ENCODE data around the gene ASB6. TPM values are rescaled to one million over a fixed set of nuclear protein-coding genes. Genes with fewer than 3 reads are reported as not detected.

ASB6 gene
- total and polyA plus RNA-seq, 2 of the 13 experiments (the other 11 are each of a cell fraction or from before 2014, with no cell fraction given), result 8.2 to 8.4 TPM

- TF ChIP-seq PAXIP1 (CRISPR knock-in tag; conservative IDR thresholded peaks at IDR 0.05) (peak; percentile 32), KLF16 (CRISPR knock-in tag; IDR thresholded peaks at IDR 0.05) (peak in 1 of 2 experiments; percentile 58; a peak in 1 of 4 replicates), ETV6 (CRISPR knock-in tag; conservative IDR thresholded peaks at IDR 0.05) (no peak), HNF1B (CRISPR knock-in tag; IDR thresholded peaks at IDR 0.05) (peak; percentile 50), ISL2 (CRISPR knock-in tag; IDR thresholded peaks at IDR 0.05) (peak; percentile 83), ATM (IDR thresholded peaks at IDR 0.05; ENCODE audit: borderline replicate concordance) (no peak), ZNF124 (CRISPR knock-in tag; IDR thresholded peaks at IDR 0.05) (no peak), ZNF276 (CRISPR knock-in tag; IDR thresholded peaks at IDR 0.05; ENCODE audit: low read depth) (0 out of 2 replicates have a peak, but pooled peaks have one; percentile 26), PAX8 (CRISPR knock-in tag; IDR thresholded peaks at IDR 0.05; ENCODE audit: borderline replicate concordance) (no peak), ZFP82 (CRISPR knock-in tag; IDR thresholded peaks at IDR 0.05; ENCODE audit: borderline replicate concordance) (peak; percentile 82), TAF1 (CRISPR knock-in tag; IDR thresholded peaks at IDR 0.05) (peak; percentile 87), NFKBIZ (CRISPR knock-in tag; IDR thresholded peaks at IDR 0.05) (no peak), ZNF17 (CRISPR knock-in tag; IDR thresholded peaks at IDR 0.05) (no peak), ZNF317 (CRISPR knock-in tag; IDR thresholded peaks at IDR 0.05) (no peak), GATA4 (IDR thresholded peaks at IDR 0.05; ENCODE audit: borderline replicate concordance, low read depth) (peak; percentile 70; the same call in 1 of the 2 replicates), CERS6 (CRISPR knock-in tag; IDR thresholded peaks at IDR 0.05) (no peak), TGIF2 (CRISPR knock-in tag; IDR thresholded peaks at IDR 0.05) (peak; percentile 88; the same call in 1 of the 2 replicates), MLX (CRISPR knock-in tag; IDR thresholded peaks at IDR 0.05) (no peak), ZNF782 (CRISPR knock-in tag; IDR thresholded peaks at IDR 0.05; ENCODE audit: borderline replicate concordance) (peak; percentile 86; the same call in 1 of the 2 replicates), SRSF9 (IDR thresholded peaks at IDR 0.05; ENCODE audit: borderline replicate concordance, insufficient read depth, low read depth, low read length, poor library complexity, severe bottlenecking) (no peak), TCF12 (IDR thresholded peaks at IDR 0.05) (no peak), TCF12 (CRISPR knock-in tag; IDR thresholded peaks at IDR 0.05) (no peak)
Observed at GRCh38 chr9:129626079-129626624, 15.8 kb downstream of the ASB6 start, which contains the start of gene NTMT1 (continued).
